Measurements from ENCODE around the gene CBL.

CBL gene

DNA sequence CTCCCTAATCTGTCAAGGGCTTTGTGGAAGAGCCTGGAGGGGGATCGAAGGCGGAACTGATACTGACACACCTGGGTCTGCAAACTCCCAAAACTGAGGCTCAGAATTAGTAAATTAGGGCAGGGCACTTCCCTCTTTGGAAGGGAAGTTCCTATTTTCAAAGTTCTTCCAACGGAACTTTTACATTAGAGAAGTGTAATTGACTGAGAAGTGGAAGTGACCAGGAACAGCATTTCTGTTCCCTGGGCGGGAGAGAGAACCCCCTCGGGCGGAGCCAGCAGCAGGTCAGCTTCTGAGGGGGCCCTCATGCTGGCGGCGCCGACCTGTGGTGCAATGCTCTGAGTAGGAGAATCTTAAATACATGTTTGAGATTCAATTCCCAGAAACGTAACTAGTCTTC, 1.1 kb upstream of the CBL start:
- TF ChIP-seq TAF1 (IDR thresholded peaks at IDR 0.05; ENCODE audit: low read depth) (no peak), NFIC (IDR thresholded peaks at IDR 0.05) (no peak), EP300 (IDR thresholded peaks at IDR 0.05; ENCODE audit: borderline replicate concordance) (no peak), CEBPB (IDR thresholded peaks at IDR 0.05) (no peak), YY1 (IDR thresholded peaks at IDR 0.05; ENCODE audit: low read depth) (no peak), RAD21 (IDR thresholded peaks at IDR 0.05; ENCODE audit: low read depth) (no peak)
- TF ChIP-seq, protein P1, sequence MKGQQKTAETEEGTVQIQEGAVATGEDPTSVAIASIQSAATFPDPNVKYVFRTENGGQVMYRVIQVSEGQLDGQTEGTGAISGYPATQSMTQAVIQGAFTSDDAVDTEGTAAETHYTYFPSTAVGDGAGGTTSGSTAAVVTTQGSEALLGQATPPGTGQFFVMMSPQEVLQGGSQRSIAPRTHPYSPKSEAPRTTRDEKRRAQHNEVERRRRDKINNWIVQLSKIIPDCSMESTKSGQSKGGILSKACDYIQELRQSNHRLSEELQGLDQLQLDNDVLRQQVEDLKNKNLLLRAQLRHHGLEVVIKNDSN (IDR thresholded peaks at IDR 0.05): no peak

DNA sequence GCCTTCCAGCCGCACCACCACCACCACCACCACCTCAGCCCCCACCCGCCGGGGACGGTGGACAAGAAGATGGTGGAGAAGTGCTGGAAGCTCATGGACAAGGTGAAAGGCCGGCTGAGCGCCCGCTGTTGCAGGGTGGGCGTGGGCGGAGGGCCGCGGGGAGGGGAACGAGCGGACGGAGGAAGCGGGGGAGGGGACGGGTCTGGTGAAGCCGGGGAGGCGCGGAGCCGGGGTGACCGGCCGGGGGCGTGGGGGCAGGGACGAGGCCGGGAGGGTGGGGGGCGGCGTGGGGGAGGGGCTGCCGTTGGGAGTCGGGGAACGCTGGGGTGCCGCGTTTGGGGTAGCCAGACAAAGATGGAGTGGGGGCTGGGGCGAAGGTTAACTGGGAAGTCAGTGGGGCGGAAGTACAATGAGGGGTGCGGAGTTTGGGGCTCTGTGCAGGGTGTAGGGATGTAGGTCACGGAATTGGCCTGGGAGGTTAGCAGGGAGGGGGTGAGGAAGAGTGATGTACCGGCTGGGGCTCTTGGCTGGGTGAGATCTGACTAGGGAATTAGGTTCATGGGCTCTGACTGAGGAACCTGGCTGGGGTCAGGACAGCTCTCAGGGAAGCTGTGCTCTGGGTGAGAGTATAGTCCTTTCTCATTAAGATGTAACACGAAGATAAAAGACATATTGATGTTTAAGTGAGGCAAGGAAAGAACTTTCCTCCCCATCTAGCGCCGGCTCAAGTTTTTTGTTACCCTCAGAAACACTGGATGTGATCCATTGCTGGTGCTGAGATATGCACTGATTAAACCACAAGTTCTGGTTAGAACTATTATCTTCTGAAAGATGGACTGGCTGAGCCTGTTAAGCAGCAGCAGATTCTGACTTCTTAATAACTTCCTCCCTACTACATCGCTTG, 624 bp downstream of the CBL start:
- TF ChIP-seq TAF1 (IDR thresholded peaks at IDR 0.05; ENCODE audit: low read depth): no peak
- no peak for TF ChIP-seq YY1 (IDR thresholded peaks at IDR 0.05; ENCODE audit: low read depth)
- TF ChIP-seq CEBPB (IDR thresholded peaks at IDR 0.05): no peak
- TF ChIP-seq ZBTB7A (IDR thresholded peaks at IDR 0.05; ENCODE audit: low read depth): no peak
- peak; percentile 88 for TF ChIP-seq EGR1 (IDR thresholded peaks at IDR 0.05)

DNA sequence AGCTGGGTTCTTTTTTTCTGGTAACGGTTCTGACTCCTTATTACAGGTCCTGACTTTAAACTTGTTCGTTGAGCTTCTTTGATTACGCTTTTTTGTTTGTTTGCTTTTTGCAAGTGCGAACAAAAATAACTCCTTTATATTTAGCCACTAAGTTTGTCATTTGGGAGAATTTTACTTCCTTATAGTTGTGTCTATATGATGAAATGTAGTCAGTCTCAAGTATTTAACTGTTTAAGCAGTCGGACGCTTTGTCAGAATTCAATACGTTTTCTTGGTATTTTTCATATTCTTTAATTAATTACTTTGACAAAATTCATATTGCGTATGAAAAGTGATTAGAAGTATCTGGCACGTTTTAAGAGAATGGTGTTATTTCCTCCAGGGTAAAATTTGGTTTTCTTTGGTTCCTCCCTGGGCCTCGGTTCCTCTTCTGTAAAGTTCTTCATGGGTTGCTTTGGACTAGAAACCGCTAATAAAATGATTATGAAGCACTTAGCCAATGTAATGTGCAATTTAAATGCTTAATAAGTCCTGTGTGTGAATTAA, 1.3 kb downstream of the CBL start:
- no peak for TF ChIP-seq ZBTB7A (IDR thresholded peaks at IDR 0.05; ENCODE audit: low read depth)
- TF ChIP-seq, protein P1 (IDR thresholded peaks at IDR 0.05): no peak
- TF ChIP-seq RAD21 (IDR thresholded peaks at IDR 0.05; ENCODE audit: low read depth): no peak

- TF ChIP-seq CREB1 (IDR thresholded peaks at IDR 0.05; ENCODE audit: low read depth) (no peak), FOXM1 (IDR thresholded peaks at IDR 0.05; ENCODE audit: borderline replicate concordance, low read depth) (no peak), CEBPB (IDR thresholded peaks at IDR 0.05) (no peak), EGR1 (IDR thresholded peaks at IDR 0.05) (no peak), TEAD4 (IDR thresholded peaks at IDR 0.05) (no peak)
Observed at GRCh38 chr11:119209186-119209585, 3.0 kb downstream of the CBL start.

DNA sequence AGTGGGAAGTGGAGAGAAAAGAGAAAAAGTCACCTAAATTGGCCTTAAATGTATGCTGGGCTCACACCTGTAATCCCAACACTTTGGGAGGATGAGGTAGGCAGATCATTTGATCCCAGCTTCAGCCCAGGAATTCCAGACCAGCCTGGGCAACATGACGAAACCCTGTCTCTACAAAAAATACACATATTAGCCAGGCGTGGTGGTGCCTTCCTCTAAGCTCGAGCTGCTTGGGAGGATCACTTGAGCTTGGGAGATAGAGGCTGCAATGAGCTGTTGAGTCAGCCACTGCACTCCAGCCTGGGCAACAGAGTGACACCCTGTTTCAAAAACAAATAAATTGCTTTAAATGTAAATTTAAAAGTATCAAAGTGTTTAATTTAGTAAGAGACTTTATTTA, 3.9 kb downstream of the CBL start:
- TF ChIP-seq TEAD4 (IDR thresholded peaks at IDR 0.05) (no peak), YY1 (IDR thresholded peaks at IDR 0.05; ENCODE audit: low read depth) (no peak), ZBTB7A (IDR thresholded peaks at IDR 0.05; ENCODE audit: low read depth) (no peak), CEBPB (IDR thresholded peaks at IDR 0.05) (no peak)

DNA sequence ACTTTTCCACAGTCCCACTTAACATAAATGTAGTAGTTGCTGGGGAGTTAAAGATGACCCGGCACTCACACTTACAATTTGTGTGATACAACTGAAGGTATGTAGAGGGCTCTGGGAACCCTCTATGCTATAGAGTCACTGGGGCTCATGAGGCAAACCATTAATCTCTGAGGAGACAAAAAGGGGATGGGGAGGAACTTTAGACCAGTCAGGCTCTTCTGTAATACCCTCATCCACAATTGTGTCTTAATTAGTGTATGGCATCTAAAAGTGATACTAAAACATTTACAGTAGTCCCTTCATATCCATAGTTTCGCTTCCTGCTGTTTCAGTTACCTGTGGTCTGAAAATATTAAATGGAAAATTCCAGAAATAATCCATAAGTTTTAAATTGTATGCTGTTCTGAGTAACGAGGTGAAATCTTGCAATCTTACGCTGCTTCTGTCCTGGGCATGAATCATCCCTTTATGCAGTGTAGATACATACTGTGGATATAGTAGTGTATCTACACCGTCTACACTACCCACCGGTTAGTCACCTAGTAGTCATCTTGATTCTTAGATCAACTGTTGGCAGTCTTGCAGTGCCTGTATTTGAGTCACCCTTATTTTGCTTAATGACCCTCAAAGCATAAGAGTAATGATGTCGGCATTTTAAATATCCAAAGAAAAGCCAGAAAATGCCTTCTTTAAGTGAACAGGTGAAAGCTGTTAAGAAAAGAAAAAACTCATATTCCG, 12.2 kb downstream of the CBL start:
- no peak for TF ChIP-seq YY1 (IDR thresholded peaks at IDR 0.05; ENCODE audit: low read depth)
- TF ChIP-seq, protein P1 (IDR thresholded peaks at IDR 0.05): no peak

- 0 out of 2 replicates have a peak, but pooled peaks have one; percentile 18 for TF ChIP-seq YY1 (IDR thresholded peaks at IDR 0.05; ENCODE audit: low read depth)
- TF ChIP-seq TCF12 (IDR thresholded peaks at IDR 0.05; ENCODE audit: low read depth): no peak
Observed at GRCh38 chr11:119222308-119222707, 16.2 kb downstream of the CBL start.

DNA sequence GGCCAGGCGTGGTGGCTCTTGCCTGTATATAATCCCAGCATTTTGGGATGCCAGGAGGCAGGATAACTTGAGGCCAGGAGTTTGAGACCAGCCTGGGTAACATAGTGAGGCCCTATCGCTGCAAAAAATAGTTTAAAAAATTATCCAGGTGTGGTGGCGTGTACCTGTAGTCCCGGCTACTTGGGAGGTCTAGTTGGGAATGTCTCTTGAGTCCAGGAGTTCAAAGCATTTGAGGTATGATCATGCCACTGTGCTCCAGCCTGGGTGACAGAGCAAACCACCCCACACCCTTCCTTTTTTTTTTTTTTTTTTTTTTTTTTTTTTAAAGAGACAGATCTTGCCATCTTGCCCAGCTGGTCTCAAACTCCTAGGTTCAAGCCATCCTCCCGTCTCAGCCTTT, 16.8 kb downstream of the CBL start:
- TF ChIP-seq NFIC (IDR thresholded peaks at IDR 0.05): no peak

DNA sequence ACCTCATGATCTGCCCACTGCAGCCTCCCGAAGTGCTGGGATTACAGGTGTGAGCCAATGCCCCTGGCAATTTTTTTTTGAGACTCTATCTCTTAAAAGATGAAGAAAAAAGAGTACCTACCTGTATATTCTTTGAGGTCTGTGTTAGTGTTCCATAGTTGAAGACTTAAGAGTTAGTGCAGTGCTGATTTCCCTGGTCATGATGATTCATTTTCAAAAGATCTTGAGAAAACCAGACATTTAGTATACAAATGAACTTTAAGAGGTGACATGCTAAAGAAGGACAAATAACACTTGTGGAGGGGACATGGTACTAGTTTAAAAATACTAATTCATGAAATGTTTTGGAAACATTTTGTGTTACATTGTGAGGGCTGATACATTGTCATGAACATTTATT, 17.7 kb downstream of the CBL start:
- no peak for TF ChIP-seq TEAD4 (IDR thresholded peaks at IDR 0.05)

DNA sequence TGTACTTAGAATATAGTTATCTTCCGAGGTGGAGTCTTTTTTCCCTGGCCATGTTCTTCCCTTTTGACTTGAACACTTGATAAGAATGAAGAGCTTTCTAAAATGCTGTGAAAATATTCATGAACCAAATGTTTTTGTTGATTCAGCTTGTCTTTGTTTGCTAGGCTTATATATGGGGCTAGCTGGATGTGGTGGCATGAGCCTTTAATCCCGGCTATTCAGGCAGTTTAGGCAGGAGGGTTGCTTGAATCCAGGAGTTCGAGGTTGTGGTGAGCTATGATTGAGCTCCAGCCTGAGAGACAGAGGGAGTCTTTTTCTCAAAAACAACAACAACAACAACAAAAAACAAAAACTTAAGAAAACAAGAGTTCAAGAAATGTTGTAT, 23.1 kb downstream of the CBL start:
- TF ChIP-seq REST (IDR thresholded peaks at IDR 0.05; ENCODE audit: low read depth) (no peak), EGR1 (IDR thresholded peaks at IDR 0.05) (no peak), TEAD4 (IDR thresholded peaks at IDR 0.05) (no peak), CEBPB (IDR thresholded peaks at IDR 0.05) (no peak), NFIC (IDR thresholded peaks at IDR 0.05) (no peak)
- TF ChIP-seq, protein P1 (IDR thresholded peaks at IDR 0.05): no peak

All from Ishikawa (cell line).